ENCODE measurements around the gene UGT1A6. TPM values are rescaled to one million over a fixed set of nuclear protein-coding genes. Genes with fewer than 3 reads are reported as not detected.

The UGT1A6 gene
- total and polyA plus RNA-seq, 2 of the 13 experiments (the other 11 are each of a cell fraction or from before 2014, with no cell fraction given), result 0.25 TPM; not detected in 1

- DNase-seq (ENCODE audit: low spot score) (no peak), ATAC-seq (no peak), FAIRE-seq (no peak)
- Histone ChIP-seq H3K27ac (ENCODE audit: extremely low read length, insufficient read depth, low read length) (no peak overlapping the region), H3K9ac (ENCODE audit: insufficient read depth, low read depth, low read length) (no peak overlapping the region), H3K9me3 (ENCODE audit: low read length) (no peaks in the 10 kb centered on the region), H3K36me3 (replicated peaks in 1 of 2; ENCODE audit: control insufficient read depth in 1 of 2, insufficient read depth in 2 of 2, low read length in 2 of 2) (no peaks in the 10 kb centered on the region), H3K4me3 (replicated peaks in 1 of 3; ENCODE audit: insufficient read depth in 1 of 3, low read depth in 2 of 3, low read length in 3 of 3) (no peak overlapping the region), H3K27me3 (ENCODE audit: control insufficient read depth in 1 of 2, insufficient read depth in 2 of 2, low read length in 2 of 2) (peaks cover 0 to 38% of the 10 kb centered on the region in 2 experiments; a peak in 3 of 5 replicates), H3K4me1 (ENCODE audit: insufficient read depth, low read length) (no peaks in the 10 kb centered on the region), H3K4me2 (ENCODE audit: low read depth, low read length) (no peak overlapping the region), H2AFZ (ENCODE audit: low read length) (no peak overlapping the region), H3K79me2 (ENCODE audit: insufficient read depth, low read length) (no peaks in the 10 kb centered on the region), H4K20me1 (ENCODE audit: insufficient read depth, low read length) (no peaks in the 10 kb centered on the region)
- no peak for TF ChIP-seq MTA1 (CRISPR knock-in tag; IDR thresholded peaks at IDR 0.05; ENCODE audit: borderline replicate concordance)
- TF ChIP-seq ZMYM3 (CRISPR knock-in tag; IDR thresholded peaks at IDR 0.05), result no peak
- TF ChIP-seq RAD21 (CRISPR knock-in tag; IDR thresholded peaks at IDR 0.05), result no peak
- CTCF ChIA-PET (ENCODE audit: low intra/inter-chr PET ratio, low total read pairs), result no interaction called here
- BruUV-seq (replicated peaks), result no TSS peak
- WGBS (ENCODE audit: low lambda C conversion rate), result 42% methylated on average over 4 of the region's 4 CpGs
- intact Hi-C loops (cut with micrococcal nuclease; ENCODE audit: unreplicated experiment) (no loop called here), in situ Hi-C loops (cut with HindIII; ENCODE audit: extremely low pct_ligation_motif_present, low pct_unique_long_range_greater_than_20kb) (no loop called here)
- POLR2A ChIA-PET, result no interaction called here
Observed at GRCh38 chr2:233811087-233811486, 118.4 kb downstream of the UGT1A6 start.

GRCh38 chr2:233811732-233812131 is 119.0 kb downstream of the UGT1A6 start:
- in situ Hi-C loops (cut with HindIII; ENCODE audit: extremely low pct_ligation_motif_present, low pct_unique_long_range_greater_than_20kb), result no loop called here
- FAIRE-seq, result no peak

More at GRCh38 chr2:233811732-233812131, 119.0 kb downstream of the UGT1A6 start:
- POLR2A ChIA-PET, result no interaction called here
- DNase-seq (ENCODE audit: low spot score) (no peak), ATAC-seq (no peak)
- Histone ChIP-seq H3K9me3 (ENCODE audit: low read length) (no peaks in the 10 kb centered on the region), H2AFZ (ENCODE audit: low read length) (no peak overlapping the region), H3K9ac (ENCODE audit: insufficient read depth, low read depth, low read length) (no peak overlapping the region), H3K4me3 (replicated peaks in 1 of 3; ENCODE audit: insufficient read depth in 1 of 3, low read depth in 2 of 3, low read length in 3 of 3) (no peak overlapping the region), H3K79me2 (ENCODE audit: insufficient read depth, low read length) (no peaks in the 10 kb centered on the region), H3K36me3 (replicated peaks in 1 of 2; ENCODE audit: control insufficient read depth in 1 of 2, insufficient read depth in 2 of 2, low read length in 2 of 2) (no peaks in the 10 kb centered on the region), H3K27me3 (ENCODE audit: control insufficient read depth in 1 of 2, insufficient read depth in 2 of 2, low read length in 2 of 2) (peaks cover 0 to 43% of the 10 kb centered on the region in 2 experiments; a peak in 3 of 5 replicates), H3K27ac (ENCODE audit: extremely low read length, insufficient read depth, low read length) (no peak overlapping the region), H3K4me1 (ENCODE audit: insufficient read depth, low read length) (0 out of 2 replicates have a peak, but pooled peaks cover 2% of the 10 kb centered on the region), H4K20me1 (ENCODE audit: insufficient read depth, low read length) (no peaks in the 10 kb centered on the region), H3K4me2 (ENCODE audit: low read depth, low read length) (no peak overlapping the region)
- TF ChIP-seq NFE2 (CRISPR knock-in tag; IDR thresholded peaks at IDR 0.05) (no peak), ZC3H13 (CRISPR knock-in tag; IDR thresholded peaks at IDR 0.05) (no peak), ZNF138 (CRISPR knock-in tag; IDR thresholded peaks at IDR 0.05; ENCODE audit: low read depth) (no peak), FOXP1 (IDR thresholded peaks at IDR 0.05) (no peak), FOXP1 (CRISPR knock-in tag; IDR thresholded peaks at IDR 0.05) (no peak), PTBP1 (IDR thresholded peaks at IDR 0.05; ENCODE audit: low read depth, low read length, poor library complexity, severe bottlenecking) (no peak), RELA (CRISPR knock-in tag; IDR thresholded peaks at IDR 0.05) (no peak), MAFF (IDR thresholded peaks at IDR 0.05; ENCODE audit: low read depth, low read length) (no peak)
- intact Hi-C loops (cut with micrococcal nuclease; ENCODE audit: unreplicated experiment), result no loop called here
- BruUV-seq (replicated peaks), result no TSS peak
- CTCF ChIA-PET (ENCODE audit: low intra/inter-chr PET ratio, low total read pairs), result no interaction called here
- 65% methylated on average over 5 of the region's 8 CpGs for WGBS (ENCODE audit: low lambda C conversion rate)

Measured in HepG2 (cell line).